ENCODE data around the gene SLC31A2. TPM values are rescaled to one million over a fixed set of nuclear protein-coding genes. Genes with fewer than 3 reads are reported as not detected.
A peak's percentile ranks its signal among the peaks of the same experiment; 100 is the strongest.

SLC31A2 gene
- total RNA-seq, 1 donor from 2014 or later, result 7.1 TPM

DNA sequence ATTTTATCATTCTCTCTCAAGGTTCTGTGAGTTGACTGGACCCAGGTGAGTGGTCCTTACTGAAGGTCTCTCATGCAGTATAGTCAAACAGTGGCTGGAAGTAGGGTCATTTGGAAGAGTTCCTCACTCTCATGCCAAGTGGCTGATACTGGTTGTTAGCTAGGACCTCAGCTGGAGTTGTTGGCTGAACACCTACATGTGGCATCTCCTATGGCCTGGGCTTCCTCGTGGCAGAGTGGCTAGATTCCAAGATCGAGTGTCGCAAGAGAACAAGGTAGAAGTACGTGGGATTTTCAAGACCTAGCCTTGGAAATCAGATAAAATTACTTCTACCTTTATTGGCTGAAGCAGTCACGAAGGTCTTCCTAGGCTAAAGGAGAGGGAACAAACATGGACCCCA, 7.6 kb downstream of the SLC31A2 start:
- no peak for TF ChIP-seq EZH2 (IDR thresholded peaks at IDR 0.05; ENCODE audit: insufficient read depth, low read length)
- TF ChIP-seq, protein P1, sequence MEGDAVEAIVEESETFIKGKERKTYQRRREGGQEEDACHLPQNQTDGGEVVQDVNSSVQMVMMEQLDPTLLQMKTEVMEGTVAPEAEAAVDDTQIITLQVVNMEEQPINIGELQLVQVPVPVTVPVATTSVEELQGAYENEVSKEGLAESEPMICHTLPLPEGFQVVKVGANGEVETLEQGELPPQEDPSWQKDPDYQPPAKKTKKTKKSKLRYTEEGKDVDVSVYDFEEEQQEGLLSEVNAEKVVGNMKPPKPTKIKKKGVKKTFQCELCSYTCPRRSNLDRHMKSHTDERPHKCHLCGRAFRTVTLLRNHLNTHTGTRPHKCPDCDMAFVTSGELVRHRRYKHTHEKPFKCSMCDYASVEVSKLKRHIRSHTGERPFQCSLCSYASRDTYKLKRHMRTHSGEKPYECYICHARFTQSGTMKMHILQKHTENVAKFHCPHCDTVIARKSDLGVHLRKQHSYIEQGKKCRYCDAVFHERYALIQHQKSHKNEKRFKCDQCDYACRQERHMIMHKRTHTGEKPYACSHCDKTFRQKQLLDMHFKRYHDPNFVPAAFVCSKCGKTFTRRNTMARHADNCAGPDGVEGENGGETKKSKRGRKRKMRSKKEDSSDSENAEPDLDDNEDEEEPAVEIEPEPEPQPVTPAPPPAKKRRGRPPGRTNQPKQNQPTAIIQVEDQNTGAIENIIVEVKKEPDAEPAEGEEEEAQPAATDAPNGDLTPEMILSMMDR (IDR thresholded peaks at IDR 0.05; ENCODE audit: insufficient read depth, low read depth, low read length), result no peak
- peaks cover 8% of the 10 kb centered on the region for H4K20me1 ChIP-seq (ENCODE audit: insufficient read depth, low read length)
- peaks cover 32% of the 10 kb centered on the region for H3K36me3 Mint-ChIP-seq (ENCODE audit: low read depth, unreplicated experiment)
- H3K4me2 ChIP-seq (ENCODE audit: low read length), result no peak overlapping the region
- H3K4me1 Mint-ChIP-seq (ENCODE audit: low read depth, unreplicated experiment), result peaks cover 15% of the 10 kb centered on the region
- no peak overlapping the region for H3K27ac Mint-ChIP-seq (ENCODE audit: unreplicated experiment)
- no peak overlapping the region for H3K9ac ChIP-seq (ENCODE audit: low read length)
- H3K4me3 ChIP-seq (ENCODE audit: insufficient read depth, low read depth, low read length), result no peak overlapping the region
- H3K27ac ChIP-seq (ENCODE audit: low read depth, low read length), result no peak overlapping the region
- H3K36me3 ChIP-seq (ENCODE audit: insufficient read depth, low read length), result peaks cover 2% of the 10 kb centered on the region
- DNase-seq (ENCODE audit: low read depth) (no peak), FAIRE-seq (peak; percentile 37)
- H3K27me3 Mint-ChIP-seq (ENCODE audit: low read depth, unreplicated experiment), result no peaks in the 10 kb centered on the region
- no peak overlapping the region for H2AFZ ChIP-seq (ENCODE audit: low read depth, low read length)
- peaks cover 8% of the 10 kb centered on the region for H3K4me1 ChIP-seq (ENCODE audit: insufficient read depth, low read length)
- no peaks in the 10 kb centered on the region for H3K9me3 ChIP-seq (ENCODE audit: insufficient read depth, low read depth, low read length)
- H3K9me3 Mint-ChIP-seq (ENCODE audit: unreplicated experiment), result no peaks in the 10 kb centered on the region
- H3K4me3 Mint-ChIP-seq (ENCODE audit: unreplicated experiment), result no peak overlapping the region
- H3K27me3 ChIP-seq (ENCODE audit: insufficient read depth, low read length), result no peaks in the 10 kb centered on the region
- no peaks in the 10 kb centered on the region for H3K79me2 ChIP-seq (ENCODE audit: insufficient read depth, low read length)

DNA sequence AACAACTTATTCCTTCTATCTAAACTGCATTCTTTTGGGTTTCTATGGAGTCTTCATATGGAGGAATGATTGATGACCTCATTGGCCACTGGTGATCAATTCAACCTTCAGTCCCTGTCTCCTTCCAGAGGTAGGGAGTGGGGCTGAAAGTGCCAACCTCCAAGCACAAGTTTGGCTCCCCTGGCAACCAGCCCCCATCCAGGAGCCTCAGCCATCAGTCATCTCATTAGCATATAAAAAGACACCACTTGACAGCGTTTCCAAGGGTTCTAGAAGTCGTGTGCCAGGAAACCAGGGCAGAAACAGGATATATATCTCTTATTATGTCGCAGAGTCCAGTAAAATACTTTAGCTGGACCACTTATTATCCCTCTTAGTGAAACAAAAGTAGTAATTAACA, 9.8 kb downstream of the SLC31A2 start:
- H3K27me3 Mint-ChIP-seq (ENCODE audit: low read depth, unreplicated experiment), result no peaks in the 10 kb centered on the region
- Histone ChIP-seq H4K20me1 (ENCODE audit: insufficient read depth, low read length) (peaks cover 3% of the 10 kb centered on the region), H3K4me2 (ENCODE audit: low read length) (no peak overlapping the region), H2AFZ (ENCODE audit: low read depth, low read length) (no peak overlapping the region), H3K4me3 (ENCODE audit: insufficient read depth, low read depth, low read length) (no peak overlapping the region), H3K4me1 (ENCODE audit: insufficient read depth, low read length) (peaks cover 11% of the 10 kb centered on the region), H3K27me3 (ENCODE audit: insufficient read depth, low read length) (no peaks in the 10 kb centered on the region), H3K36me3 (ENCODE audit: insufficient read depth, low read length) (peaks cover 7% of the 10 kb centered on the region), H3K9ac (ENCODE audit: low read length) (no peak overlapping the region), H3K27ac (ENCODE audit: low read depth, low read length) (no peak overlapping the region), H3K9me3 (ENCODE audit: insufficient read depth, low read depth, low read length) (no peaks in the 10 kb centered on the region), H3K79me2 (ENCODE audit: insufficient read depth, low read length) (no peaks in the 10 kb centered on the region)
- no peak overlapping the region for H3K27ac Mint-ChIP-seq (ENCODE audit: unreplicated experiment)
- H3K9me3 Mint-ChIP-seq (ENCODE audit: unreplicated experiment), result no peaks in the 10 kb centered on the region
- H3K36me3 Mint-ChIP-seq (ENCODE audit: low read depth, unreplicated experiment), result peaks cover 42% of the 10 kb centered on the region
- TF ChIP-seq, protein P1 (IDR thresholded peaks at IDR 0.05; ENCODE audit: insufficient read depth, low read depth, low read length), result no peak
- TF ChIP-seq EZH2 (IDR thresholded peaks at IDR 0.05; ENCODE audit: insufficient read depth, low read length), result no peak
- FAIRE-seq, result no peak
- peaks cover 18% of the 10 kb centered on the region for H3K4me1 Mint-ChIP-seq (ENCODE audit: low read depth, unreplicated experiment)
- H3K4me3 Mint-ChIP-seq (ENCODE audit: unreplicated experiment), result no peak overlapping the region
- DNase-seq (ENCODE audit: low read depth), result no peak

- no peak overlapping the region for H3K27ac ChIP-seq (ENCODE audit: low read depth, low read length)
- Mint-ChIP-seq H3K36me3 (ENCODE audit: low read depth, unreplicated experiment) (peaks cover 42% of the 10 kb centered on the region), H3K27me3 (ENCODE audit: low read depth, unreplicated experiment) (no peaks in the 10 kb centered on the region), H3K4me3 (ENCODE audit: unreplicated experiment) (no peak overlapping the region), H3K9me3 (ENCODE audit: unreplicated experiment) (no peaks in the 10 kb centered on the region), H3K4me1 (ENCODE audit: low read depth, unreplicated experiment) (peaks cover 10% of the 10 kb centered on the region), H3K27ac (ENCODE audit: unreplicated experiment) (no peak overlapping the region)
- no peak overlapping the region for H2AFZ ChIP-seq (ENCODE audit: low read depth, low read length)
- peaks cover 11% of the 10 kb centered on the region for H3K4me1 ChIP-seq (ENCODE audit: insufficient read depth, low read length)
- no peaks in the 10 kb centered on the region for H3K9me3 ChIP-seq (ENCODE audit: insufficient read depth, low read depth, low read length)
- TF ChIP-seq, protein P1 (IDR thresholded peaks at IDR 0.05; ENCODE audit: insufficient read depth, low read depth, low read length), result no peak
- TF ChIP-seq EZH2 (IDR thresholded peaks at IDR 0.05; ENCODE audit: insufficient read depth, low read length), result no peak
- no peak overlapping the region for H3K4me2 ChIP-seq (ENCODE audit: low read length)
- no peak overlapping the region for H3K4me3 ChIP-seq (ENCODE audit: insufficient read depth, low read depth, low read length)
- H3K27me3 ChIP-seq (ENCODE audit: insufficient read depth, low read length), result no peaks in the 10 kb centered on the region
- no peak overlapping the region for H3K9ac ChIP-seq (ENCODE audit: low read length)
- no peaks in the 10 kb centered on the region for H3K79me2 ChIP-seq (ENCODE audit: insufficient read depth, low read length)
- FAIRE-seq, result no peak
- H3K36me3 ChIP-seq (ENCODE audit: insufficient read depth, low read length), result peaks cover 18% of the 10 kb centered on the region
- H4K20me1 ChIP-seq (ENCODE audit: insufficient read depth, low read length), result peaks cover 6% of the 10 kb centered on the region
- DNase-seq (ENCODE audit: low read depth), result no peak
These were observed 12.2 kb downstream of the SLC31A2 start for GRCh38 chr9:113163001-113163400.

All from astrocyte (in vitro differentiated cells and primary cell).